H9 (cell line): Measurements from ENCODE around the gene TNFRSF18. TPM values are rescaled to one million over a fixed set of nuclear protein-coding genes. Genes with fewer than 3 reads are reported as not detected.

Experiments used
- DNase-seq: peaks from one replicate; pipeline ENCODE4 v3.0.0-alpha.2; 2017
- H2AFZ ChIP-seq: one replicate; pipeline ENCODE4 v1.6.1; 2013; ENCODE audit warnings: mild to moderate bottlenecking, low read length, control low read depth, moderate library complexity
- H2AK5ac ChIP-seq: 2 replicates; pipeline ENCODE4 v1.6.1; 2013; ENCODE audit warnings: low read length, control low read depth, mixed read lengths; ENCODE audit not compliant: insufficient read length
- H2BK120ac ChIP-seq: one replicate; pipeline ENCODE4 v1.6.1; 2013; ENCODE audit warnings: low read depth, mild to moderate bottlenecking, low read length, control low read depth, inconsistent platforms; ENCODE audit not compliant: poor library complexity, severe bottlenecking
- H2BK12ac ChIP-seq: 2 replicates; pipeline ENCODE4 v1.6.1; 2013; ENCODE audit warnings: low read length, control low read depth, mixed read lengths, low read depth; ENCODE audit not compliant: insufficient read length
- H2BK15ac ChIP-seq: 2 replicates; pipeline ENCODE4 v1.6.1; 2013; ENCODE audit warnings: low read depth, low read length, control low read depth
- H2BK20ac ChIP-seq: one replicate; pipeline ENCODE4 v1.6.1; 2013; ENCODE audit warnings: low read depth, mild to moderate bottlenecking, low read length, control low read depth, inconsistent platforms; ENCODE audit not compliant: poor library complexity, severe bottlenecking
- H2BK5ac ChIP-seq: 2 replicates; pipeline ENCODE4 v1.6.1; 2013; ENCODE audit warnings: low read length, control low read depth, mixed read lengths; ENCODE audit not compliant: insufficient read length
- H3K14ac ChIP-seq: 2 replicates; pipeline ENCODE4 v1.6.1; 2013; ENCODE audit warnings: low read length, control low read depth; ENCODE audit not compliant: insufficient read depth
- H3K18ac ChIP-seq: 2 replicates; pipeline ENCODE4 v1.6.1; 2013; ENCODE audit warnings: low read depth, mild to moderate bottlenecking, mixed read lengths, low read length, control low read depth; ENCODE audit not compliant: insufficient read length
- H3K23ac ChIP-seq: 2 replicates; pipeline ENCODE4 v1.6.1; 2013; ENCODE audit warnings: low read length, control low read depth, mixed read lengths, low read depth; ENCODE audit not compliant: insufficient read length
- H3K23me2 ChIP-seq: 2 replicates; pipeline ENCODE4 v1.6.1; 2013; ENCODE audit warnings: low read depth, mild to moderate bottlenecking, mixed read lengths, low read length, control low read depth; ENCODE audit not compliant: insufficient read length, poor library complexity, severe bottlenecking
- H3K27ac ChIP-seq: 2 replicates; pipeline ENCODE4 v1.5.1; 2013; ENCODE audit warnings: low read length, control low read depth, mixed read lengths, low read depth; ENCODE audit not compliant: insufficient read length
- H3K27me3 ChIP-seq: 2 replicates; pipeline ENCODE4 v1.6.1; 2013; ENCODE audit warnings: low read length, control low read depth, inconsistent platforms; ENCODE audit not compliant: insufficient read depth
- H3K4ac ChIP-seq: 2 replicates; pipeline ENCODE4 v1.6.1; 2013; ENCODE audit warnings: low read depth, mild to moderate bottlenecking, control low read depth, inconsistent platforms, low read length, moderate library complexity
- H3K4me1 ChIP-seq: 2 replicates; pipeline ENCODE4 v1.6.1; 2013; ENCODE audit warnings: low read length, control low read depth, inconsistent platforms; ENCODE audit not compliant: insufficient read depth
- H3K4me2 ChIP-seq: 2 replicates; pipeline ENCODE4 v1.6.1; 2013; ENCODE audit warnings: low read length, control low read depth, mixed read lengths; ENCODE audit not compliant: insufficient read length, insufficient read depth
- H3K56ac ChIP-seq: 2 replicates; pipeline ENCODE4 v1.6.1; 2013; ENCODE audit warnings: low read depth, mild to moderate bottlenecking, mixed read lengths, low read length, control low read depth; ENCODE audit not compliant: insufficient read length
- H3K79me1 ChIP-seq: 2 replicates; pipeline ENCODE4 v1.6.1; 2013; ENCODE audit warnings: low read depth, mild to moderate bottlenecking, moderate library complexity, low read length, control low read depth, inconsistent platforms; ENCODE audit not compliant: insufficient read depth, poor library complexity, severe bottlenecking
- H3K79me2 ChIP-seq: 2 replicates; pipeline ENCODE4 v1.6.1; 2013; ENCODE audit warnings: low read length, control low read depth, inconsistent platforms; ENCODE audit not compliant: insufficient read depth
- H3K9ac ChIP-seq: 2 replicates; pipeline ENCODE4 v1.6.1; 2013; ENCODE audit warnings: low read length, control low read depth, mixed read lengths; ENCODE audit not compliant: insufficient read length; ENCODE audit errors: extremely low read depth
- H3K9me3 ChIP-seq: one replicate; pipeline ENCODE4 v1.6.1; 2013; ENCODE audit warnings: low read depth, low read length, inconsistent platforms; ENCODE audit not compliant: control insufficient read depth
- H3T11ph ChIP-seq: one replicate; pipeline ENCODE4 v1.6.1; 2013; ENCODE audit warnings: mild to moderate bottlenecking, low read length, control low read depth, inconsistent platforms
- H4K20me1 ChIP-seq: one replicate; pipeline ENCODE4 v1.6.1; 2013; ENCODE audit not compliant: control insufficient read depth, insufficient read length, insufficient read depth
- H4K5ac ChIP-seq: 2 replicates; pipeline ENCODE4 v1.6.1; 2013; ENCODE audit warnings: low read depth, mild to moderate bottlenecking, mixed read lengths, low read length, control low read depth; ENCODE audit not compliant: insufficient read length
- H4K8ac ChIP-seq: replicated peaks from 2 replicates; pipeline ENCODE4 v1.6.1; 2013; ENCODE audit warnings: low read length, control low read depth, mixed read lengths, low read depth; ENCODE audit not compliant: insufficient read length
- H4K91ac ChIP-seq: 2 replicates; pipeline ENCODE4 v1.6.1; 2013; ENCODE audit warnings: low read depth, mild to moderate bottlenecking, moderate library complexity, mixed read lengths, low read length, control low read depth; ENCODE audit not compliant: insufficient read length
- H3K27ac Mint-ChIP-seq, 3 experiments: 2 replicates in 2 of 3; 3 replicates in 1 of 3; pipeline ENCODE4 v1.8.0; 2020 to 2021; ENCODE audit warnings: mixed read lengths in 3 of 3, mild to moderate bottlenecking in 1 of 3, moderate library complexity in 1 of 3
- H3K27me3 Mint-ChIP-seq: 2 replicates; pipeline ENCODE4 v1.8.0; 2021; ENCODE audit warnings: low read depth, mild to moderate bottlenecking, moderate library complexity, mixed read lengths
- H3K36me3 Mint-ChIP-seq, 3 experiments: 2 replicates in 2 of 3; 3 replicates in 1 of 3; pipeline ENCODE4 v1.8.0; 2020 to 2021; ENCODE audit warnings: low read depth in 3 of 3, mixed read lengths in 3 of 3; ENCODE audit not compliant: insufficient read depth in 1 of 3
- H3K4me1 Mint-ChIP-seq, 2 experiments: 2 replicates each; pipeline ENCODE4 v1.8.0; 2020; ENCODE audit warnings: mixed read lengths in 2 of 2
- H3K4me3 Mint-ChIP-seq, 2 experiments: 2 replicates in 1 of 2; 3 replicates in 1 of 2; pipeline ENCODE4 v1.8.0; 2020 to 2021; ENCODE audit warnings: mild to moderate bottlenecking in 2 of 2, mixed read lengths in 2 of 2, moderate library complexity in 1 of 2
- H3K9me3 Mint-ChIP-seq, 2 experiments: 2 replicates in 1 of 2; 3 replicates in 1 of 2; pipeline ENCODE4 v1.8.0; 2020; ENCODE audit warnings: mild to moderate bottlenecking in 2 of 2, mixed read lengths in 2 of 2, moderate library complexity in 1 of 2
- CTCF ChIP-seq: fragments of 200-600 bp; sonication (generic); conservative IDR thresholded peaks from 3 replicates; pipeline ENCODE4 v1.8.0; 2021; ENCODE audit warnings: antibody characterized with exemption, mild to moderate bottlenecking
- WGBS: extraction: QIAGEN DNeasy Blood & Tissue Kit; methylation state at CpG from one replicate; pipeline ENCODE4 v1.1.7; 2013; ENCODE audit warnings: missing lambda C conversion rate, low lambda C conversion rate, mixed read lengths; ENCODE audit not compliant: insufficient read length; ENCODE audit errors: extremely low coverage; 5-methylcytosine and 5-hydroxymethylcytosine counted together
- total RNA-seq: library from RNA; stranded (reverse); gene quantifications from 2 replicates; pipeline ENCODE4 v1.2.1, GENCODE V29; 2021

Gene TNFRSF18
- total RNA-seq, 1 experiment from 2014 or later = 2.0 TPM

- no peak overlapping the region for H3K27ac ChIP-seq
- H3K56ac ChIP-seq = no peak overlapping the region
- H3K9me3 ChIP-seq = peaks cover 12% of the 10 kb centered on the region
- H3K79me1 ChIP-seq = no peaks in the 10 kb centered on the region
- no peak overlapping the region for H3K4me2 ChIP-seq
- H4K5ac ChIP-seq = no peak overlapping the region
- TF ChIP-seq CTCF = no peak
- no peak overlapping the region for H2BK20ac ChIP-seq
- H4K20me1 ChIP-seq = no peaks in the 10 kb centered on the region
- no peak overlapping the region for H4K8ac ChIP-seq
- H4K91ac ChIP-seq = no peak overlapping the region
- H2BK120ac ChIP-seq = no peak overlapping the region
- no peak overlapping the region for H3T11ph ChIP-seq
- H2AK5ac ChIP-seq = no peak overlapping the region
- no peaks in the 10 kb centered on the region for H3K79me2 ChIP-seq
- no peak for DNase-seq
- H2BK15ac ChIP-seq = no peak overlapping the region
- H3K9me3 Mint-ChIP-seq = peaks cover 34 to 44% of the 10 kb centered on the region in 2 experiments
- H2BK5ac ChIP-seq = no peak overlapping the region
- no peak overlapping the region for H3K9ac ChIP-seq
- H3K23me2 ChIP-seq = no peaks in the 10 kb centered on the region
- H3K36me3 Mint-ChIP-seq = peaks cover 0 to 8% (median 7%) of the 10 kb centered on the region in 3 experiments; a peak in 6 of 7 replicates
- H3K4ac ChIP-seq = no peak overlapping the region
- no peaks in the 10 kb centered on the region for H3K4me1 ChIP-seq
- peaks cover 42% of the 10 kb centered on the region for H3K27me3 Mint-ChIP-seq
- H2AFZ ChIP-seq = no peak overlapping the region
- WGBS = no CpG with 5 or more reads among the region's 3 CpGs
- no peak overlapping the region for H2BK12ac ChIP-seq
- no peak overlapping the region for H3K27ac Mint-ChIP-seq
- no peak overlapping the region for H3K18ac ChIP-seq
- no peaks in the 10 kb centered on the region for H3K4me1 Mint-ChIP-seq
- no peak overlapping the region for H3K4me3 Mint-ChIP-seq
- no peak overlapping the region for H3K23ac ChIP-seq
- H3K27me3 ChIP-seq = no peaks in the 10 kb centered on the region
- no peak overlapping the region for H3K14ac ChIP-seq
These were observed 11.7 kb downstream of the TNFRSF18 start for GRCh38 chr1:1194723-1195122.
